ENCODE data around the gene IL10RB.

- TF ChIP-seq CTCF (IDR thresholded peaks at IDR 0.05) (no peak), EP300 (IDR thresholded peaks at IDR 0.05) (no peak), POLR2A (IDR thresholded peaks at IDR 0.05) (no peak)
Measured at GRCh38 chr21:33251119-33251518, 15.0 kb upstream of the IL10RB start.

Data from ovary (tissue), 3 donors.